ENCODE data around the gene PHC1.
"Not testable (repeated sequence)": the region's sequence is repeated elsewhere in the genome, so short reads cannot be mapped to it uniquely, and the experiment has no call there.

Gene PHC1

GRCh38 chr12:8903646-8904045, 10.7 kb upstream of the PHC1 start:
- Mint-ChIP-seq H3K4me1 (no peaks in the 10 kb centered on the region), H3K36me3 (no peaks in the 10 kb centered on the region), H3K9me3 (no peaks in the 10 kb centered on the region), H3K4me3 (no peak overlapping the region), H3K27me3 (peaks cover 1% of the 10 kb centered on the region), H3K27ac (no peak overlapping the region)

- Mint-ChIP-seq H3K36me3 (no peaks in the 10 kb centered on the region), H3K4me3 (no peak overlapping the region), H3K27me3 (peaks cover 1% of the 10 kb centered on the region), H3K9me3 (no peaks in the 10 kb centered on the region), H3K4me1 (no peaks in the 10 kb centered on the region), H3K27ac (no peak overlapping the region)
Measured at GRCh38 chr12:8904665-8905064, 9.6 kb upstream of the PHC1 start.

- Mint-ChIP-seq H3K36me3 (no peaks in the 10 kb centered on the region), H3K4me1 (no peaks in the 10 kb centered on the region), H3K4me3 (no peak overlapping the region), H3K27me3 (peaks cover 1% of the 10 kb centered on the region), H3K27ac (no peak overlapping the region), H3K9me3 (no peaks in the 10 kb centered on the region)
Measured at GRCh38 chr12:8905546-8905945, 8.8 kb upstream of the PHC1 start.

GRCh38 chr12:8906266-8907180, 7.8 kb upstream of the PHC1 start:
- H3K36me3 Mint-ChIP-seq = no peaks in the 10 kb centered on the region
- no peaks in the 10 kb centered on the region for H3K4me1 Mint-ChIP-seq
- no peak overlapping the region for H3K4me3 Mint-ChIP-seq
- H3K27ac Mint-ChIP-seq = no peak overlapping the region
- H3K9me3 Mint-ChIP-seq = no peaks in the 10 kb centered on the region
- H3K27me3 Mint-ChIP-seq = peaks cover 1% of the 10 kb centered on the region

- H3K9me3 Mint-ChIP-seq = no peaks in the 10 kb centered on the region
- H3K4me1 Mint-ChIP-seq = no peaks in the 10 kb centered on the region
- no peak overlapping the region for H3K27ac Mint-ChIP-seq
- H3K27me3 Mint-ChIP-seq = peaks cover 1% of the 10 kb centered on the region
- no peaks in the 10 kb centered on the region for H3K36me3 Mint-ChIP-seq
- no peak overlapping the region for H3K4me3 Mint-ChIP-seq
Measured at GRCh38 chr12:8907513-8907912, 6.8 kb upstream of the PHC1 start.

- peaks cover 16% of the 10 kb centered on the region for H3K4me1 Mint-ChIP-seq
- H3K27me3 Mint-ChIP-seq = no peaks in the 10 kb centered on the region
- H3K9me3 Mint-ChIP-seq = no peaks in the 10 kb centered on the region
Measured at GRCh38 chr12:8909752-8910151, 4.6 kb upstream of the PHC1 start.

GRCh38 chr12:8911606-8912268, 2.6 kb upstream of the PHC1 start:
- no peak overlapping the region for H3K27ac Mint-ChIP-seq
- H3K4me3 Mint-ChIP-seq = no peak overlapping the region
- no peaks in the 10 kb centered on the region for H3K36me3 Mint-ChIP-seq
- H3K4me1 Mint-ChIP-seq = peaks cover 16% of the 10 kb centered on the region
- no peaks in the 10 kb centered on the region for H3K27me3 Mint-ChIP-seq
- no peaks in the 10 kb centered on the region for H3K9me3 Mint-ChIP-seq

More at GRCh38 chr12:8909752-8910151, 4.6 kb upstream of the PHC1 start:
- Mint-ChIP-seq H3K36me3 (no peaks in the 10 kb centered on the region), H3K27ac (no peak overlapping the region), H3K4me3 (no peak overlapping the region)

GRCh38 chr12:8912914-8913313, 1.4 kb upstream of the PHC1 start:
- H3K4me1 Mint-ChIP-seq = peaks cover 16% of the 10 kb centered on the region
- H3K27me3 Mint-ChIP-seq = no peaks in the 10 kb centered on the region
- no peak overlapping the region for H3K27ac Mint-ChIP-seq
- H3K36me3 Mint-ChIP-seq = no peaks in the 10 kb centered on the region
- no peaks in the 10 kb centered on the region for H3K9me3 Mint-ChIP-seq
- H3K4me3 Mint-ChIP-seq = peak overlapping the region; percentile 94

- no peaks in the 10 kb centered on the region for H3K27me3 Mint-ChIP-seq
Measured at GRCh38 chr12:8913702-8914032, 642 bp upstream of the PHC1 start.

GRCh38 chr12:8914716-8915526, 612 bp downstream of the PHC1 start:
- H3K36me3 Mint-ChIP-seq = peaks cover 3% of the 10 kb centered on the region
- H3K4me3 Mint-ChIP-seq = no peak overlapping the region
- H3K4me1 Mint-ChIP-seq = peaks cover 16% of the 10 kb centered on the region
- no peaks in the 10 kb centered on the region for H3K9me3 Mint-ChIP-seq
- no peaks in the 10 kb centered on the region for H3K27me3 Mint-ChIP-seq
- no peak overlapping the region for H3K27ac Mint-ChIP-seq

More at GRCh38 chr12:8913702-8914032, 642 bp upstream of the PHC1 start:
- Mint-ChIP-seq H3K4me1 (peaks cover 16% of the 10 kb centered on the region), H3K27ac (peak overlapping the region; percentile 96), H3K9me3 (no peaks in the 10 kb centered on the region), H3K4me3 (peak overlapping the region; percentile 94), H3K36me3 (peaks cover 2% of the 10 kb centered on the region)

- peaks cover 4% of the 10 kb centered on the region for H3K36me3 Mint-ChIP-seq
- H3K27ac Mint-ChIP-seq = no peak overlapping the region
- H3K4me3 Mint-ChIP-seq = no peak overlapping the region
- H3K9me3 Mint-ChIP-seq = no peaks in the 10 kb centered on the region
- no peaks in the 10 kb centered on the region for H3K27me3 Mint-ChIP-seq
- H3K4me1 Mint-ChIP-seq = peaks cover 16% of the 10 kb centered on the region
Measured at GRCh38 chr12:8916154-8916553, 1.8 kb downstream of the PHC1 start.

- H3K4me3 Mint-ChIP-seq = no peak overlapping the region
- H3K9me3 Mint-ChIP-seq = no peaks in the 10 kb centered on the region
- H3K27ac Mint-ChIP-seq = no peak overlapping the region
- H3K36me3 Mint-ChIP-seq = peaks cover 4% of the 10 kb centered on the region
- H3K27me3 Mint-ChIP-seq = no peaks in the 10 kb centered on the region
- H3K4me1 Mint-ChIP-seq = peaks cover 16% of the 10 kb centered on the region
Measured at GRCh38 chr12:8917031-8917430, 2.7 kb downstream of the PHC1 start.

- Mint-ChIP-seq H3K9me3 (no peaks in the 10 kb centered on the region), H3K27me3 (no peaks in the 10 kb centered on the region), H3K27ac (no peak overlapping the region), H3K36me3 (peaks cover 7% of the 10 kb centered on the region), H3K4me1 (peaks cover 14% of the 10 kb centered on the region), H3K4me3 (no peak overlapping the region)
Measured at GRCh38 chr12:8917751-8918150, 3.4 kb downstream of the PHC1 start.

GRCh38 chr12:8919643-8920042, 5.3 kb downstream of the PHC1 start:
- H3K36me3 Mint-ChIP-seq, H3K4me1 Mint-ChIP-seq, H3K4me3 Mint-ChIP-seq, H3K27me3 Mint-ChIP-seq, H3K27ac Mint-ChIP-seq, H3K9me3 Mint-ChIP-seq: not testable (repeated sequence)

- Mint-ChIP-seq H3K27me3 (no peaks in the 10 kb centered on the region), H3K4me3 (no peak overlapping the region), H3K27ac (no peak overlapping the region), H3K9me3 (no peaks in the 10 kb centered on the region), H3K36me3 (peaks cover 8% of the 10 kb centered on the region), H3K4me1 (no peaks in the 10 kb centered on the region)
Measured at GRCh38 chr12:8922544-8922943, 8.2 kb downstream of the PHC1 start.
